C4-2B (cell line): Measurements from ENCODE around the gene MCCC1.

Experiments
- CTCF ChIP-seq: fragments of 450-650 bp; conservative IDR thresholded peaks from 2 replicates; pipeline ENCODE4 v1.5.1; 2017; ENCODE audit warnings: mild to moderate bottlenecking
- ZFX ChIP-seq: fragments of 450-650 bp; IDR thresholded peaks from 2 replicates; pipeline ENCODE4 v1.6.1; 2017

DNA sequence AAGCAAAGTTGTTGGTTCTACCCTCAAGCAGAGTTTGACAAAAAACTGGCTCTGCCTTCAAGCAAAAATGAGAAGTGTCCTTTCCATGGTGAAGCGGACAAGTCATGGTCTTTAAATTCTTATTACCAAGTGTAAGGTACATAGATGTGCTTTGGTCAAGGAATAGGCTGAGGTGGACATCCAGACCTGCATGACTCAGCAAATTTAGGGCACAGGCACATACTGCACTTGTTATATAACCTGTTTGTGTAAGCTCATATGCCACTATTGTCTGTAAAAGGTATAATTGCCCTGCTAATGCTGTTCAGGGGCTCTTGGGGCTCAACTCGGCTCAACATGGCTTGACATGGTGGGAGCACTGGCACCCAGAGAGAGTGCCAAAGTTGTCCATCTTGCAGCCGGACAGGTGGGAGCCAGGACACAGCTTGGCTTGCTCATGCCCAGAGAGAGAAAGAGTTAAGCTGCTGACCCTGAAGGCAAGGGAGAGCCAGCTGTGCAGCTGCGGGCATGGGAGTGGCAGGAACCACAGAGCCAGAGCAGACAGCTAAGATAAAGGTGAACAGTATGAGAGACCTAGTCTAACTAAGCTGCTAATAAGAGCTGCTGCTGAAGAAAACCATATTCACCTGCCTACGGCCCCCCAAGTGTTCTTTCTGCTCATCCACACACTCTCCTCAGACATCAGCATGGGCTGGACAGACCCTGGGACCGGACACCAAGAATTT is 17.7 kb downstream of the MCCC1 start:
- TF ChIP-seq CTCF (no peak), ZFX (no peak)
